GM21786 (cell line): ENCODE data around the gene CHMP5.

Experiments
- ATAC-seq: cut with Tn5 transposase; IDR thresholded peaks from one replicate; pipeline ENCODE4 v1.9.1; 2021; ENCODE audit not compliant: unreplicated experiment

The CHMP5 gene

DNA sequence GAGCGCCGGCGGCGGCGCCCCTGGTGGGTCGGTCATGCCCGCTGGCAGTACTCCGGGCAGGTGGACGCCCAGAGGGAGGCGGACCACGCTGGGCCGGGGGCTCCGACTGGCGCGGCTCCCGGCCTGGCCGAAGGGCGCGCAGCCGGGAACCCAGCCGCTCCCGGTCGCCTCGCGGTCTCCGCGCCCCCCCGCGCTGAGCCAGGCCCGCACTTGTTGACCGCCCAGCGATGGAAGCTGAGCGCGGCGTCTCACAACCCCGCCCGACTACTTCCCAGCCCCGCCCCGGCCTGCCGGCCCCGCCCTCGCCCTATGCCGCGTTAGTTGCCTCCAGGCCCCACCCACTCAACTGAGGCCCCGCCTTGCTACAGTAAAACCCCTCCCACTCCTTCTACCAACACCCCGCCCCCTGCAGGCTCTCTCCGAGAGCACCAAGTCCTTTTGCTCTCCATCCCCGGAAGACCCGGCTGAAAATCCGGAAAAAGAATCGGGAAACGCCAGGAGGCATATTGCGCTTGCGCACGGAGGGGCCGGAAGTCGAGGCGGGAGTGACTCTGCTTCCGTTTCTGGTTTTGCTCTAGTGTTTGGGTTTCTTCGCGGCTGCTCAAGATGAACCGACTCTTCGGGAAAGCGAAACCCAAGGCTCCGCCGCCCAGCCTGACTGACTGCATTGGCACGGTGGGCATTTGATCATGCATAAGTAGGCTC lies at the start of gene CHMP5, which contains the start of gene BAG1:
TSS of gene CHMP5 (plus strand) at position 577 of the 705 bp plus-strand sequence. CDS start at position 607, 30 bp downstream.
TSS of gene BAG1 (minus strand) at position 236 of the 705 bp plus-strand sequence.
- ATAC-seq = peak; percentile 90

DNA sequence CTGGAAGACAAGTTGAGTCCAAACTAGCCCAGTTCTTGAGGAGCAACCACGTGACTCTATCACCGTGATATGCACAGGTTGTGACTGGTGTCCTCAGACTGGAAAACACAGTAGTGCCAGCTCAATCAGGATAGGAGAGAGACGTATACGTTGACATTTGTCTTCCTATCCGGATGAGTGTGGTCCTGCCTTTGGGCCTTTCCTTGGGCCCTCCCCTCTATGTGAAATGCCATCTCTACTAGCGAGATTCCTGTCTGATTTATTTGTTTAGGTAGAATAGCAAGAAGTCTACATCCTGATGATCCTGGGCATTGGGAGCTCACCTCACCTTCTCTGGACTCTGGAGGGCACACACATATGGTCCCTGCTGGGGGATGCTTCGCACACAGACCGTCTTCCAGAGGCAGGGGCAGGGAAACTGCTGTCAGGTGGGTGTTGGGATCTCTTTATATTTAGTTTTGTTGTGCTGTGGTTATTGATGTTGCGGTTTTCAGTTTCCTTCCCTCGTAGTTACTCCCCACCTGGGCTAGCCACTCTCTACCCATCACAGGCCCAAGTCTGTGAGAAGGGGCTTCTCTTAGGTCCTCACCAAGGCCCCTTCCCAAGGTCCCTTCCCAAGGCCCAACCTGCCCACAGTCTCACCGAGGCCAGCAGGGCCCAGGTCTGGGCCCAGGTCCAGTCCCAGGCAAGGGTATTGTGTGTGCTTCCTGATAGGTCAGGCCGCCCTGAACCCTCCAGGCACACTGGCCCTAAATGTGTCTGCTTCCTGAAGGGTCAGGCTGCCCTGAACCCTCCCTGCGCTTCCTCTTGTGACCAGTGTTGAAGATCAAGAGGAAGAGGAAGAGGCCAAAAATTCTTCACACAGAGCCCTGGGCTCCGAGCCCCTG lies 43.9 kb upstream of the CHMP5 start:
- no peak for ATAC-seq

DNA sequence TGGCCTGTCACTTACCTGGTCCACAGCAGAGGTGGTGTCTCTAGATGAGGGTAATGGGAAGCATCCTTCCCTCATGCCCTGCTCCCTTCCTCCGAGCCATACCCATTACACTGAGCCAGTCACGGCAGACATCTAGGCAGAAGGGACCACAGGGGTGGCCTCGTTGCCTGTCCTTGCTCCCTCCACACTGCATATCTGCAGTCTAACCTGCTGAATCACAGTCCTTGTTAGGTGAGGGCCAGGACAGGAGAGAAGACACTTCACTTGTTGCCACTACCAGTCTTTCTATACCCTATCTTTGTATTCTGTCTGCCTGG lies 43.3 kb upstream of the CHMP5 start:
- ATAC-seq = no peak

DNA sequence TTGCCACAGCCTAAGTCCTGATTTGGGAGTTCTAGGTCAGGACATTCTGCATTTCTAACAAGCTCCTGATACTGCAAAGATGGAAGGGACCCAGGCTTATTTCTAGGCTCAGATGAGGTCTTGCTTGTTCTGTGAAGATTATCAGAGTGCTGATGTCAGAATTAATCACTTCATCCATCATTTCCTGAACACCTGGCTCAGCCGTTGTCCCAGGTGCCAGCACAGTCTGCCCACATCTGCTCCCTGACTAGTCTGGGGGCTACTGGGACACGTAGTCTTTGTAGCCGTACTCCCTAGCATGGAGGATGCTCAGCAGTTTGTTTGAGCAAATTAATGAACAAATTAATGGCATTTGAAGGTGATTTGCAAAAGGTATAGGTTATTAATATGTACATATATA lies 42.8 kb upstream of the CHMP5 start:
- no peak for ATAC-seq

DNA sequence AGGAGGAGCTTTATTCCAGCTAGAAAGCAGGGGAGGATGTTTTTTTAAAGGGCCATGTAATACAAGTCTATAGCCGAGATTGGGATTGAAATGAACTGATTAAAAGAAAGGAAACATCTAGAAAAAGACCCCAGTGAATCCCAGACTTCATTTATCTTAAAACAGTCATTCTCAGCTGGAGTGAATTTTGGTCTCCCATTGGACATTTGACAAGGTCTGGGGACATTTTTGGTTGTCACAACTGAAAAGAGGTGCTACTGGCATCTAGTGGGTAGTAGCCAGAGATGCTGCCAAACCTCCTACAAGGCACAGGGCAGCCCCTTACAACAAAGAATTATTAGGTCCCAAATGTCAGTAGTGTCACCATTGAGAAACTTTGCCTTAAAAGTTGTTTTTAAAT lies 41.2 kb upstream of the CHMP5 start:
- no peak for ATAC-seq

DNA sequence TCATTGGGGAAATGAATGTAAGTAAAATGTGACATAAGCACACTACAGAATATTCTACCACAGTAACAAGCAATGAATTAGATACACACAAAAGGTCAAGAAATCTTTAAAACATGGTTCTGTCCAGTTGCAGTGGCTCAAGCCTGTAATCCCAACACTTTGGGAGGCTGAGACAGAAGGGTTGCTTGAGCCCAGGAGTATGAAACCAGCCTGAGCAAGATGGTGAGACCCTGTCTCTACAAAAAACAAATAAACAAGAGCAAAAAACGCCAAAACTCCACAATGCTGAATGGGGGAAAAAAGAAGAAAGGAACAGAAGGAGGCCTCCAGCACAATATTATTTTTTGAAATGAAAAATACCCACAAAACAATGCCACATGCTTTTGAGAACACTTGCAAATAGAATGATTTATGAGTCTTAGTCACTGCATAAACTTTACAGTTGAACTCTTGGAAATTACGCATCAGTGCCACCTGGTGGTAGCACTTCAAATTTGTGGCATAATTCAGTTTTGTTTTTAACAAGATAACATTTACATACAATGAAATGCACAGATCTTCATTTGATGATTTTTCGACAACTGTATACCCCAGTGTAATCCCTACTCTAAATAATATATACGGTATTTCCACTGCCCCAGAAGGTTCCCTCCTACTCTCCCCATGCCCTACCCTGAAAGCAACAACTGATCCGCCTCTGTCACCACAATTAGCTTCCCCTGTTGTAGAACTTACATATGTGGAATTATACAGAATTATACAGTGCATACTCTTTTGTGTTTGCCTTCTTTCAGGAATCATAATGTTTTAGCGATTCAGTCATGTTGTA lies 39.3 kb upstream of the CHMP5 start:
- peak; percentile 44 for ATAC-seq

DNA sequence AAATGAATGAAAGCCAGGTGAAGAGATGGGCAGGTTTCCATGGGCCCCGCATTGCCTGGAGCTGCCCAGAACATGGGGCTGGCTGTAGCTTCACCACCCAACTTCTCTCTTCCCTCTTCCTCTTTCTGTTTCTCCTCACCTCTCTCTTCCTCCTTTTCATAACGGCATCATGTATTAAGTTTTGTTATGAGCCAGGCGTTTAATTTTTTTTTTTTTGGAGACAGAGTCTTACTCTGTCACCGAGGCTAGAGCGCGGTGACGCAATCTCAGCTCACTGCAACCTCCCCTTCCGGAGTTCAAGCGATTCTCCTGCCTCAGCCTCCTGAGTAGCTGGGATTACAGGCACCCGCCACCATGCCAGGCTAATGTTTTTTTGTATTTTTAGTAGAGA lies 37.8 kb upstream of the CHMP5 start:
- ATAC-seq = peak; percentile 47

DNA sequence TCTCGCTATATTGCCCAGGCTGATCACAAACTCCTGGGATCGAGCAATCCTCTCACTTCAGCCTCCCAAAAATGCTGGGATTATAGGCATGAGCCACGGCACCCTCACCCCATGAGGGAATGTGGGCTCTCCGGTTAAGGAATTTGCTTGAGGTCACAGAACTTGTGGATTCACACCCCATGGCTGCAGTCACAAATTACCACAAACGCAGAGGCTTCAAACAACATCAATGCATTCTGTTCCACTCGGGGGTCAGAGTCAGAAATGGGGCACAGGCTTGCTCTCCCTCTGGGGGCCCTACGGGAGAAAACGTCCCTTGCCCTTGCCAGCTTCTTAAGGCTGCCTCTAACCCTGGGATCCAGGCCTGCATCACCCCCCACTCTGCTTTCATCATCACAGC lies 37.1 kb upstream of the CHMP5 start:
- no peak for ATAC-seq

DNA sequence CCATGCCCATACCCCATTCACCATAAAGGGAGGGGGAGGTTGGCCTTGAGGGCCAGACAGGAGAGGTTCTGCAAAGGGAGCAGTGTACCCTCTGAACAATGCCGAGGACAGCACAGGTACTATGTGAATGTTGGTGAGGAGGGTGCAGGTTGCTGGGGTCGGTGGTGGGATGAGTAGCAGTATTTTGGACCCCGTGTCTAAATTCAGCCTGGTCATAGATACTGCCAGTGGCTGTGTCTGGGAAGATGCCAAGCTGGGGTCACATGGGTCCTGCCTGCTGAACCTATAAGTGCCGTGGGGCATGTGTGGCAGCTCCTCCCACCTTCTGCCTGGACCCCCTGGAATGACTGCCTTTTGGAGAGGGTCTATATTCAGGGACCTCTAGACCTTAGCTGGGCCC lies 36.2 kb upstream of the CHMP5 start:
- ATAC-seq = no peak

DNA sequence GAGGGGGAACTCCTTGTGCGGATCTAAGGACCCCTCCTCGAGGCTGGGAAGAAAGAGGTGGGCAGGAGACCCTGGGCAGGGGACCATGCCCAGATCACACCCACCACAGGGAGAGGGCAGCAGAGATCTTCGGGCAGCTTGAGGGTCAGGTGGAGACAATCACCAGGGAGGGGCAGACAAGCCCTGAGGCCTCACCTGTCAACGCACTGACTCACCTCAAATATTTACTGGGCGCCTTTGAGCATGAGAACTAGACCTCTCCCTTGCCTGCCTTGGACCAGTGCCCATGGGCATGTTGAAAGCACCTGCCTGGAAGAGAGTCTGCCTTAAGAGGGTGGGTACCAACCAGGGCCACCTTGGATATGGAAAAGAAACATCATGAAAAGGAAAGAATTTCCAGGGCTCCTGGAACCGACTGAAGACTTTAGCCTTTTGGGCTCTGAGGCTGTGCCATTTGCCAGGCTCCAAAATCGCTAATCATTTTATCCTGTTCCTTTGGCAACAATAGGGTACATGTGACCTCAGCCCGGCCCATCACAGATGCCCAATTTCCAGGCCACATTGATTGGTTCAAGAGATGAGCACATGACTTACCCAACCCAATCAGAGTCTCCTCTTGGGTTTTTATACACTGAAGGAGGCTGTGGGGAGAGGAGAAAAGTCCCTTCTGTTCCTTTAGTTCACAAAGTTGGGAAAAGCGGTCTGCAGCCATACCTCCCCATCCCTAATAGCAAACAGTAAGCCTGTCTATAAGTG lies 35.3 kb upstream of the CHMP5 start:
- no peak for ATAC-seq

DNA sequence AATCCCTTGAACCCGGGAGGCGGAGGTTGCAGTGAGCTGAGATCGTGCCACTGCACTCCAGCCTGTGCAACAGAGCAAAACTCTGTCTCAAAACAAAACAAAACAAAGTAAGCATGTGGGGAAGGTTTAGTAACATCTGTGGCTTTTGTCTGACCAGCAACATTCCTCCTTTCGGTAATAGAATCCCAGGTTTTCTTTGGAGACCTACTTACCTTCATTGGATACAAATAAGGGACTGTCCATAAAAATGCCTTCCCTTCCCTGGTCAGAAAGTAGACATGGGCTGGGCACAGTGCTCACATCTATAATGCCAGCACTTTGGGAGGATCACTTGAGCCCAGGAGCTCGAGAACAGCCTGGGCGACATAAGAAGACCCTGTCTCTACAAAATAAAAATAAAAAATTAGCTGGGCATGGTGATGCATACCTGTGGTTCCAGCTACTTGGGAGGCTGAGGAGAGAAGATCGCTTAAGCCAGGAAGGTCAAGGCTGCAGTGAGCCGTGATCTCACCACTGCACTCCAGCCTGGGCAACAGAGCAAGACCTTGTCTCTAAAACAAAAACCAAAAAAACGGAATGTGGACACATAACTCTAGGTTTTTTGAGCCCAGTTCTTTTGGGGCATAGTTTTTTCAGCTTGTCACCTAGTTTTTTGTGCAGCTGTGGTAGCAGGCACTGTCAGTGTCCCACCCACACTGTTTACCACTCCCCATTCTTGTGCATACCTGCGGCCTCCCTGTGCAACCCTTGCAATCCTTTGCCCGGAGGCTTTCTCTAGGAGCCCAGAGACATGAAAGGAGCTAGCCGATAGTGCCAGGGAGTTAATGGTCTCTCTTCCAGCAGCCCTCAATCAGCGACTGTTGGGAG lies 33.9 kb upstream of the CHMP5 start:
- no peak for ATAC-seq

DNA sequence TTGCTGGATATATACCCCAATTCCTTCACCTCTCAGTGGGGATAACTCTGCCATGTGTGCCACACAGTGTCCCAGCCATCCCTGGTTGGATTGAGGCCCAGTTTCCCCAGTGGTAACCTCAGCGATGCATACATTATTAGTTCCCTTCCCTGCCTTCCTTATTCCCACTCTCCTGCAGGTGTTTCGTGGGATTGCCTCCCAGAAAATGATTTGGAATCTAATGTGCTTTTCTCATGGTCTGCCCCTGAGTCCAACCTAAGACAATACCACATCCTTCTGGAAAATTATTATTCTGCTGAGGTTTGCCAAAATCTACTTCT lies 33.3 kb upstream of the CHMP5 start:
- ATAC-seq = no peak

DNA sequence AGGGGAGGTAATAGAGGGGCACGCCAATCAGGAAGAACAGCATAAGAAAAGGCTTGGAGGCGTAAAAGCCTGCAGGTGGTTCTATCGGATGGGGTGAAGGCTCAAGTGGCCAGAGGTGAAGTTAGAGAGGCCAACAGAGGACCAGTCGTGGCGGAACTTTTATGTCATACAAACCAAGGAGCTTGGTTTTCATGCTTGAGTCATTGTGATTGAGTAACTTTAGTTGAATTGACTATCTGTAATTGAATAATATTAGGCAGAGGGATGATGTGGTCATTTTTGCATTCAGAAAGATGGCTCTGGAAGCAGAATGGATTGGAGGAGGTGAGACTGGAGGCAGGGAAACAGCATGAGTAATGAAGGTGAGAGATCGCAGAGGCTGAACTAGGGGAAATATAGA lies 32.0 kb upstream of the CHMP5 start:
- ATAC-seq = no peak

DNA sequence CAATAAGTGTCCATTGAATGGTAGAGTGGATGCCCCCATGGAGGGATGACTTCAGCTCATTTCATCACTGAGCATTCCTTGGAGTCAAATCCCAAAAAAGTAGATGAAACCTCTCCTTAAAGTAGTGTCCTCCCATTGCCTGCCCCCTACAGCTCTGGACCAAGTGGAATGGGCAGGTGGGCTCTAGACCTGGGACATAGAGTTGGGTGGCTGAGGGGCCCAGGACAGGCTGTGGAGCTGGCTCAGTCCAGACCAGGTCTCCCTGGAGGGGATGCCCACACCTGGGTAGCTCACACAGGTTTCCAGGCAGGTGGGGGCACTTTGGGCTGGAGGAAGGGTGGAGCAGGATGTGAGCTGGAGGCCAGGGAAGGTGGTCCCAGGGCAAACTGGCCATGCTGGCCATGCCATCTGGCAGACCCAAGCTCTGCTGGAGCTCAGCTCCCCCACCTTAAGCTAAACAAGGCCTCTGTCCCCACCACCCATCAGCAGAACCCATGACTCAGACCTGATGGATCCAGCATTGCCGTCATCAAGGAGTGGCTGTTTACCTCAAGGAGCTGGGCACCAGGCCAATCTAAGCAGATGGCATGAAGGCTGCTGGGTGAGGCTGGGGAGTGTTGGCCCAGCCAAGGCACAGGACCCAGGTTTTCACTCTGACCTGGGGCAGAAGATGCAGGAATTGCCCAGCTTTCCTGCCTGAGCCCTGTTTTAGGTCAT lies 31.1 kb upstream of the CHMP5 start:
- no peak for ATAC-seq

DNA sequence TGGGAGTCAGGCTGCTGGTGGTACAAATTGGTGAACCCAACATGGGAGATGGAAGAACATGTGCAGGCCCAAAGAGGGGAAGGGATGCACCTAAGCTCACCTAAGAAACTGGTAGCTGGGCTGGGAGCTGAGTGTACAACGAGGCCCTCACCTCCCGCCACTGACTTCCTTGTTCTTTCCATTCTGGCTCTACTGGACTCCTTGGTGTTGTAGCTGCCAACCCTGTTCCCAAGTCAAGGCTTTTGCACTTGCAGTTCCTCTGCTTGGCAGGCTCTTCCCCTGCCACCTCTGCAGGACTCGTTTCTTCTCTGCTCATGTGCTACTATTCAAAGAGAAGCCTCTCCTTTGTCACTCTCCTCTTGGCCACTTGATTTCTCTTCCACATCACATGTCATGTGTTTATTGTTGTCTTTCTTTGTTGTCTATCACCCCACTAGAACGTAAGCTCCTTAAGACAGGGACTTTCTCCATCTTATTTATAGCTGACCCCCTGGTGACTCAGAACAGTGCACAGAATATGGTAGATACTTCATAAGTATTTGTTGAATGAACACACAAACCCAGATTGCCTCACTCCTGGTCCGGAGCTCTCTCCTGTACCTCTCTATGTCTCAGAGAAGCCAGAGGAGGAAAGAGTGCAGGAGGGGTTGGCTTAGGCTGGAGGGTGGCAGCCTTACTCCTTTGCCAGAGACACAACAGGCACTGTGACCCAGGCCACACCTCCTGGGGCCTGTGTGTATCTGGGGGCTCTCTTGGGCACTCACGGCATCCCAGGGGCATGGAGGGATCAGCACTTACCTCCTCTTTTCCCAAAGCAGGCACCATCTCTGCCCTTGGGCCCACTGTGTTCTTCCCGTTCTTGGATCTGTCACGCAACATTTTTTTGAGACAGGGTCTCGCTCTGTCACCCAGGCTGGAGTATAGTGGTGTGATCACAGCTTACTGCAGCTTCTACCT lies 30.1 kb upstream of the CHMP5 start:
- no peak for ATAC-seq

DNA sequence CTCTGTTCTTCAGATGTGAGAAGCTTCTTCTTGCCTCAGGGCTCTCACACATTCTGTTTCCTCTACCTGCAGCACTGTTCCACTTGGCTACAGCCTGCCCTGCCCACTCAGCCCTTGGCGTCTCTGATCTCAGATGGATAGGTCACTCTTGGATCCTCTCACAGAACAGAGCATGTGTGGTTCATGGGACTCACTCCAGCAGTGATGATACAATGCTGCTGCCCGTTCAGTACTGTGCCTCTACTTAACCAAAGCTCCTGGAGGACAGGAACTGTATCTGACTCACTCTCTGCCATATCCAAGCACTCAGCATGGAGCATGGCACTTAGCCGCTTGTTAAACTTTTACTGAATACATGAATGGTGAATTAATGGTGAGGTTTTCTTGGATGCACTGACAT lies 28.3 kb upstream of the CHMP5 start:
- no peak for ATAC-seq

DNA sequence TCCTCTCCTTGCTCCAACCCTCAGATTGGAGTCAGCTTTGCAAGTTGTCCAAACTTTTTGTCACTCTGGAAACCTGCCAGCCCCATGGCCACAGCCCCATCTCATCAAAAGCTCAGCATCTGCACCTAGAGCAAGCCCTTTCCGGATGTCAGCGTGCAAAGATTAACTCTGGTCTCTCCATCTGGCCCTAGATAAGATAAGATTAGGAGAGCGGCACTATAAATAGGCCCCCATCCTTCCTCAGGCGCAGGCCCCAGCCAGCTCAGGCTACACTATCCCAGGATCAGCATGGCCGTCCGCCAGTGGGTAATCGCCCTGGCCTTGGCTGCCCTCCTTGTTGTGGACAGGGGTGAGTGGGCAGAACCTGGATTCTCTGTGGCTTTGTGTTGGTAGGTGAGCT lies 24.9 kb upstream of the CHMP5 start, which contains the start of gene SPINK4:
TSS of gene SPINK4 (plus strand) at position 247 of the 400 bp plus-strand sequence. CDS start at position 289, 42 bp downstream.
- no peak for ATAC-seq

DNA sequence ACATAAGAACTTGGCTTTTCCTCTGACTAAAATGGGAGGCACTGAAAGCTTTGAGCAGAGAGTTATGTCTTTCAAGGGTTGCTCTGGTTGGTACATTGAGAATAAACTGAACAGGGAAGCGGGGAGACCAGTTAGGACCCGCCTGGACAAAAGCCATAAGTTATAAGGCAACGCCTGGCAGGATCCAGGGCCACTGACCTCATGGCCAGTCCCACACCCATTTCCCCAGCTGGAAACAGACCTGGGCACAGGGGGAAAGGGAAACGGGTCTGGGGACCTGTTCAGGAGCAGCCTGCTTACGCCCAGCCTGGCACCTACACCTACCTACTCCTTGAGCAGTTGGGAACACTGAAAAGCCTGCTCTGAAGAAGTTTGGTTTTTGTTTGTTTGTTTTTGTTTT lies 23.6 kb upstream of the CHMP5 start:
- ATAC-seq = no peak
